ENCODE measurements around the gene MTURN.

GRCh38 chr7:30181736-30182522, 47.1 kb downstream of the MTURN start:
- TF ChIP-seq CTCF (IDR thresholded peaks at IDR 0.05) (no peak), POLR2A (IDR thresholded peaks at IDR 0.05) (no peak)

Data from Peyer's patch (tissue), 4 donors.